Measurements from ENCODE around the gene CASTOR2. TPM values are rescaled to one million over a fixed set of nuclear protein-coding genes. Genes with fewer than 3 reads are reported as not detected.
A peak's percentile ranks its signal among the peaks of the same experiment; 100 is the strongest.

The CASTOR2 gene
- total RNA-seq, 1 donor from 2014 or later, result 25.4 TPM

DNA sequence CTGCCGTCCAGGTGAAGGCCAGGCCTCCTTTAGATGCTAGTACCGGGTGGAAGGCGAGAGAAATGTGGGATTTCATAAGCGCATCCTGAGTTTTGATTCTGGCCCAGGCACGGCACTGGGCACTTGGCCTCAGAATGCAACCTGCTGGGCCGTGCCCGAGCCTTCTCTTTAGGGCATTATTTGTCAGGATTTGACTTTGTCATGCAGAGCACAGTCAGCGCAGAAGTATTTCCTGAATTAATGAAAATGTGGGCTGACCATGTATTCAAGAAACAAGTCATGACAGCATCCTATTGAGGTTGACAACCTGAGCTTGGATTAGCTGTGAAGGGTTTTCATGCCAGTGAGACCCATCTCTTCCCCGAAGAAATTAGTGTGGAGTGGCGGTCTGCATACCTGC lies 74.7 kb downstream of the CASTOR2 start:
- Mint-ChIP-seq H3K27me3 (ENCODE audit: unreplicated experiment) (no peaks in the 10 kb centered on the region), H3K36me3 (ENCODE audit: unreplicated experiment) (peaks cover 11% of the 10 kb centered on the region), H3K4me3 (ENCODE audit: unreplicated experiment) (no peak overlapping the region), H3K9me3 (ENCODE audit: unreplicated experiment) (no peaks in the 10 kb centered on the region), H3K27ac (ENCODE audit: unreplicated experiment) (peak overlapping the region; percentile 34), H3K4me1 (ENCODE audit: unreplicated experiment) (peaks cover 6% of the 10 kb centered on the region)
- TF ChIP-seq, protein P1, sequence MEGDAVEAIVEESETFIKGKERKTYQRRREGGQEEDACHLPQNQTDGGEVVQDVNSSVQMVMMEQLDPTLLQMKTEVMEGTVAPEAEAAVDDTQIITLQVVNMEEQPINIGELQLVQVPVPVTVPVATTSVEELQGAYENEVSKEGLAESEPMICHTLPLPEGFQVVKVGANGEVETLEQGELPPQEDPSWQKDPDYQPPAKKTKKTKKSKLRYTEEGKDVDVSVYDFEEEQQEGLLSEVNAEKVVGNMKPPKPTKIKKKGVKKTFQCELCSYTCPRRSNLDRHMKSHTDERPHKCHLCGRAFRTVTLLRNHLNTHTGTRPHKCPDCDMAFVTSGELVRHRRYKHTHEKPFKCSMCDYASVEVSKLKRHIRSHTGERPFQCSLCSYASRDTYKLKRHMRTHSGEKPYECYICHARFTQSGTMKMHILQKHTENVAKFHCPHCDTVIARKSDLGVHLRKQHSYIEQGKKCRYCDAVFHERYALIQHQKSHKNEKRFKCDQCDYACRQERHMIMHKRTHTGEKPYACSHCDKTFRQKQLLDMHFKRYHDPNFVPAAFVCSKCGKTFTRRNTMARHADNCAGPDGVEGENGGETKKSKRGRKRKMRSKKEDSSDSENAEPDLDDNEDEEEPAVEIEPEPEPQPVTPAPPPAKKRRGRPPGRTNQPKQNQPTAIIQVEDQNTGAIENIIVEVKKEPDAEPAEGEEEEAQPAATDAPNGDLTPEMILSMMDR (IDR thresholded peaks at IDR 0.05), result no peak
- DNase-seq (ENCODE audit: extremely low spot score, unreplicated experiment), result no peak

DNA sequence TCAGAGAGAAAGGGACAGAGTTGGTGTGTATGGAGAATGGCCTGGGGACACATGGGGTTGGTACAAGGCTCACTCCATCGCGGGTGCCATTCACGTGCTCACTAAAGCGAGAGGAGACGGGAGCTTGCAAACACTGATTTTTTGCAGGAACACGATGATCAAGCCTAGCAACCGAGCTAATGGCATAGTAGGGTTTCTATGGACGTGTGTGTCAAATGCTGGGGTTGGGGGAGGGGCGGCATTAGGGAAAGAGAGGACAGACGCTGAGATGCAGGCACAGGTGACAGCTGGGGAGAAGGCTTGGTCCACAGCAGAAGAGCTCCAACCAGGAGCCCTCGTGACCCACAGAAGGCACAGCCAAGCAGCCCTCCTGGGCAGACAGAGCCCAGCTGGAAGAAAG lies 75.2 kb downstream of the CASTOR2 start:
- TF ChIP-seq, protein P1 (IDR thresholded peaks at IDR 0.05), result no peak
- peaks cover 11% of the 10 kb centered on the region for H3K36me3 Mint-ChIP-seq (ENCODE audit: unreplicated experiment)
- H3K4me3 Mint-ChIP-seq (ENCODE audit: unreplicated experiment), result no peak overlapping the region
- DNase-seq (ENCODE audit: extremely low spot score, unreplicated experiment), result no peak
- H3K9me3 Mint-ChIP-seq (ENCODE audit: unreplicated experiment), result no peaks in the 10 kb centered on the region
- H3K27me3 Mint-ChIP-seq (ENCODE audit: unreplicated experiment), result no peaks in the 10 kb centered on the region
- H3K27ac Mint-ChIP-seq (ENCODE audit: unreplicated experiment), result peak overlapping the region; percentile 34
- peaks cover 6% of the 10 kb centered on the region for H3K4me1 Mint-ChIP-seq (ENCODE audit: unreplicated experiment)

DNA sequence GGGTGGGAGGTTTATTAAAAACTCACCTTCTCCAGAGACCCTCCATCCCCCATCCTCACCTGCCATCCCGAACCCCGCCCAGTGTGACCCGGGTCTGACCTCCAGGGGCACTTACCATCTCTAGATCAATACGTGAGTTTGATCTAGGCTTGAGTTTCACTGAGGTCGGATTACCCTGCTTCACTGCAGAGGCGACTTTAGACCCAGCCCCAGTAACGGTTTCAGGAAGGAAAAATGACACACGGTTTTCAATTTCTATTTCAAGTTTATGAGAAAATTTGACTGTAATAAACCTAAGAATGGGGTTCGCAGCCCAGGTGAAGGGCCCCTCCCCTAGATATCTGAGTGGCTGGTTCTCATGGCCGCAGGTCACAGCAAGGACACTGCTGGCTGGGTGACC lies 76.0 kb downstream of the CASTOR2 start:
- DNase-seq (ENCODE audit: extremely low spot score, unreplicated experiment), result no peak
- no peaks in the 10 kb centered on the region for H3K27me3 Mint-ChIP-seq (ENCODE audit: unreplicated experiment)
- H3K36me3 Mint-ChIP-seq (ENCODE audit: unreplicated experiment), result peaks cover 11% of the 10 kb centered on the region
- H3K4me3 Mint-ChIP-seq (ENCODE audit: unreplicated experiment), result no peak overlapping the region
- peaks cover 6% of the 10 kb centered on the region for H3K4me1 Mint-ChIP-seq (ENCODE audit: unreplicated experiment)
- H3K27ac Mint-ChIP-seq (ENCODE audit: unreplicated experiment), result no peak overlapping the region
- H3K9me3 Mint-ChIP-seq (ENCODE audit: unreplicated experiment), result no peaks in the 10 kb centered on the region
- TF ChIP-seq, protein P1 (IDR thresholded peaks at IDR 0.05), result no peak

DNA sequence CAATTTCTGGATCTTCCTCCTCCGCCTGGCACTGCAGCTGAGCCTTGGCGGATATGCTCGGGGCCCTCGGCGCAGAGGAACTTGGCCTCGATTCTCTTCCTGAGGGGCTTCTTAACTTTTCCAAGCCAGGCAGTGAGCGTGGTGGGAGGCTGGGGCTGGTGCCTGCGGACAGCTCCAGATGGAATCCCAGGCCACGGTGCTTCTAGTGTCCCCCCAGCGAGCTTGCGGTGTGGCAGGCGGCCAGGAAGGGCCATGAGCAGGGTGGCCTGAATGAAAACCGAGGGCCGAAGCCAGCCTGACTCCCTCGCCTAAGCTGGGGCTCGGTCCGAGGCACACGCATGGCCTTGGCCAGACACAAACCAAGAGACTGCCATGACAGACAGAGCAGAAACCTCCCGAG lies 77.8 kb downstream of the CASTOR2 start:
- H3K4me1 Mint-ChIP-seq (ENCODE audit: unreplicated experiment), result peaks cover 9% of the 10 kb centered on the region
- H3K36me3 Mint-ChIP-seq (ENCODE audit: unreplicated experiment), result peaks cover 11% of the 10 kb centered on the region
- TF ChIP-seq, protein P1 (IDR thresholded peaks at IDR 0.05), result no peak
- no peaks in the 10 kb centered on the region for H3K27me3 Mint-ChIP-seq (ENCODE audit: unreplicated experiment)
- no peak overlapping the region for H3K4me3 Mint-ChIP-seq (ENCODE audit: unreplicated experiment)
- no peak overlapping the region for H3K27ac Mint-ChIP-seq (ENCODE audit: unreplicated experiment)
- no peaks in the 10 kb centered on the region for H3K9me3 Mint-ChIP-seq (ENCODE audit: unreplicated experiment)
- no peak for DNase-seq (ENCODE audit: extremely low spot score, unreplicated experiment)

DNA sequence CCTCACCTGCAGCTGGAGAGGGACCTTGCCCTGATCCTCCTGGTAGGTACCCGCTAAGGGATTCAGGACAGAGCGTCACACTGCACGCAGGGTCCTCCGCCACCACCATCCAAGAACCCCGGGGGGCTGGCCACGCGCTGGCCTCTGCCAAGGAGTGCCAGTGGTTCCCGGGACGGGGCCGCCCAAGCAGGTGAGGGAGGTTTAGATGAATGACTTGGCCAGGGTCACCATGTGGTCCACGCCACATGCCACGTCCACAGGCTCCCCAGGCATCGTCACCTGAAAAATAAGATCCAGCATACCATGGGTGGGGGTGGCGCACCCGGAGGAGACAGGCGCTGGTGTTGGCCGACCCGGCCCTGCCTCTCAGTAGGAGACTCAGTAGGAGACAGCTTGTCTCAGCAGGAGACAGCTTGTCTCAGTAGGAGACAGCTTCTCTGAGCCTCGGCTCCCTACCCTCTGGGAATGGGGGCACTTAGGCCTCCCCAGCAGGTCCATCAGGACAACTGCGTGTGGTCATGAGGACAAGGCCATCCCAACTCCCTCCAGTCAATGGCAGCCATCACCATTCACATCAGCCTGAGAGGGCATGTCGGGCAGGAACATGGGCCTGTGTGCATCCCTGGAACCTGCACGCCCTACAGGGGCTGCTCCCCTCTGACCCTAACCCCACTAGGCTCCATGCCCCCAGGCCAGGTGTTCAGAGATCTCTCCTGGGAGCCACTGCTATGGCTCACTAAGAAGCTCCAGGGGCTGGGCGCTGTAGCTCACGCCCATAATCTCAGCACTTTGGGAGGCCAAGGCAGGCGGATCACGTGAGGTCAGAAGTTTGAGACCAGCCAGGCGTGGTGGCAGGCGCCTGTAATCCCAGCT lies 78.6 kb downstream of the CASTOR2 start:
- H3K4me1 Mint-ChIP-seq (ENCODE audit: unreplicated experiment), result peaks cover 9% of the 10 kb centered on the region
- no peaks in the 10 kb centered on the region for H3K9me3 Mint-ChIP-seq (ENCODE audit: unreplicated experiment)
- no peak overlapping the region for H3K27ac Mint-ChIP-seq (ENCODE audit: unreplicated experiment)
- TF ChIP-seq, protein P1 (IDR thresholded peaks at IDR 0.05), result no peak
- no peaks in the 10 kb centered on the region for H3K27me3 Mint-ChIP-seq (ENCODE audit: unreplicated experiment)
- DNase-seq (ENCODE audit: extremely low spot score, unreplicated experiment), result no peak
- no peak overlapping the region for H3K4me3 Mint-ChIP-seq (ENCODE audit: unreplicated experiment)
- peaks cover 11% of the 10 kb centered on the region for H3K36me3 Mint-ChIP-seq (ENCODE audit: unreplicated experiment)
